GM19351 (cell line): ENCODE measurements around the gene TBPL1.
"Not testable (repeated sequence)": the region's sequence is repeated elsewhere in the genome, so short reads cannot be mapped to it uniquely, and the experiment has no call there.

Source experiments
- ATAC-seq: cut with Tn5 transposase; IDR thresholded peaks from one replicate; pipeline ENCODE4 v1.9.1; 2021; ENCODE audit warnings: mild to moderate bottlenecking, moderate library complexity; ENCODE audit not compliant: unreplicated experiment

TBPL1 gene

DNA sequence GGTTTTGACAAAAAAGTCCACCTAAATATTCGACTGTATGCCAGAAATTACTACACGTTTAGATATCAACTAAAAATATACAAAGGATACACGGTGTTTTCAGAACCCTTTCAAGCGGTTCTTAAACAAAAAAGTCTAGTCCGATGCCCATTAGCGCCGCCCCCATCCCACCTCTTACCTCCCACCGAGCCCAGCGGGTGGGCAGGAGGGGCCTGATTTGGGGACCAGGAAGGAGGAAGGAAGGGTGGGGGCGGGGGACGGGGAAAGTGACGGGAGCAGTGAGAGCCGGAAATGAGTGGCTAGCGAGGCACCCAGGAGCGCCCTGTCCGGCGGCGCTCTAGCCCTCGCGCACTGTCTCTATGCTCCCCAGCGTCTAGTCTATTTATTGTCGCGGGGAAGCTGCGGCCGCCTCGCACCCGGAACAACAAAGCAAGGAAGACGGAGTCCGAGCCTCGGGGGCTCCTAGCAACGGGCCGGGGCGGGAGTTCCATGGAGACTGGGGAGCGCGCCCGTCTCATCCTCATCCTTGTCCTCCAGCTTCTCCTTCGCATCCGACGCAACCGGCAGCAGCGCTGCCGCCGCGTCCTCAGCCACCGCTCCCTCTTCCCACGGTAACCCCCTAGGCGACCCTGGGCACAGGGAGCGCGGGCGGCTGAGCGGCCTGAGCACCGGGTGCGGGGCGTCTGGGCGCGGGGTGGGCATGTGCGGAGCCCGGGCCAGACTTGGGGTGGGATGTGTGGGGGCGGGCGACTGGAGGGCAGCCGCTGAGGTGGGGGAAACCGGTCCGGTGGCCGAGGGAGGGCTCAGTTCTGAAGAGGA, at the start of gene TBPL1:
Gene TBPL1 (plus strand): TSS at position 410 of the 819 bp plus-strand sequence. CDS start 26,902 bp downstream, outside the sequence.
- peak; percentile 84 for ATAC-seq

DNA sequence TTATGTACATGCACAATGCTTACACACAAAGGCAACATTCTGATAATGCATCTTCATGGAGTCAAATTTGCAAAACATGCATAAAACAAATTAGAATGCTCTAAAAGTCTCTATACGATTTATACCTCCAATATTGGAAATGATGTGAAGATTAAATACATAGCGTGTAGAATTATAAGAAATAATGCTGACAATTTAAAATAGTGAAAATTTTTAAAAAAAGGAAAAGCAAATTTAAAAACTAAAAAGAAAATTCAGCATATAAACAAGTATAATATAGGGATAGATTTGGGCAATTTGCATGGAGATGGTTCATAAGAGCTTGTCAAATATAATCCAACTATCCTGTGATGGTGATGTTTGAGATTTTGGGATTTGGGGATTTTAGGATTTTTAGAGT, 49.2 kb upstream of the TBPL1 start:
- no peak for ATAC-seq

DNA sequence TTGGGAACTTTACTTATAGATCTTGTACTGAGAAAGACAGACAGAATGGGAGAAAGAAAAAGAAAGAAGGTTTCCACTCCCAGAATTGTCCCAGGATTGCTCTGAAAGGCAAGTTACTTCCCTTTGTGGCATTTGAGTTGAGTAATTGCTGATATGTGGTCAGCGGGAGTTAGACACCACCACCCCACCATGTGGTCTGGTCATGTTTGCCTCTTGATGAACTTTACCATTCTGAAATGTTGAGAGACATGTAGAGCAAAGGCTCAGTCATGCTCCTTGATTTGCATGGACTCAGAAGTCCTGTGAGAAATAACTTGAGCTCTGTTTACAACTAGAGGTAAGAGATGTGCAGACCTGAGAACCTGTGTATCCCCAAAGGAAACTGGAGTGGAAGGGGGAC, 47.0 kb upstream of the TBPL1 start:
- no peak for ATAC-seq

DNA sequence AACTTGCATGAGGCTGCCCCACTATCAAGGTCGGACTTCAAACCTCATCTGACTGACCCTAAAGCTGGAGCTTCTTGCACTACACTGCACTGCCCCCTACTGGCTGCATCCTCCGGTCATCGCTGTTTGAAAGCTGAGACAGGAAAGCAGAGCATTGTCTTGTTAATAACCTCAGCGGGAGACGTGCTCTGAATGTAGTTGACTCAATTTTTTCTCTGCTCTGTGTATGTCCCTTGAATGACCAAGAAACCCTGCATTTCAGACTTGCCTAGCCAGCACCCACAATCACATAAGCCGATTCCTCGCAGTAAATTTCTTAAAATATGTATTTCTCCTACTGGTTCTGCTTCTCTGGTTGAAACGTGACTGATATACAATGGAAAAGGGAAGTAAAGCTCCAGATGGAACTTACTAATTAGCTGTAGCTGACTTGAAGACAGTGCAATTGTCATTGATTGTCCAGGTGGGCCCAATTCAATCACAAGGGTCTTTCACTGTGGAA, 36.3 kb upstream of the TBPL1 start:
- ATAC-seq, result peak; percentile 79

DNA sequence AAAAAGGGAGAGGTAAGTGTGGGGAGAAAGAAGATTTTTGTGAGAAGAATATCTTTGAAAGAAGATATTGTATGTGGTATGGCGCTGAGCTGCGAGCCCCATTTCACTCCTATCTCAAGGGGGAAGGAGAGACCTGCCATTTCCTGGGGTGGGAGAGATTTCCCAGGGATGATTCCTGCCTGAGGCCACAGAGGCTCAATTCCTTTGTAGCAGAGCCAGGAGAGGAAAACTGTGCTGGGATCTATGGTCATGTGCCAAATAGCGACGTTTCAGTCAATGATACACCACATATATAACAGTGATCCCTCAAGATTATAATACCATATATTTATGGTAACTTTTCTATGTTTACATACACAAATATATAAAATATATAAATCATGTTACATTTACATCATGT, 35.2 kb upstream of the TBPL1 start:
- ATAC-seq, result no peak

DNA sequence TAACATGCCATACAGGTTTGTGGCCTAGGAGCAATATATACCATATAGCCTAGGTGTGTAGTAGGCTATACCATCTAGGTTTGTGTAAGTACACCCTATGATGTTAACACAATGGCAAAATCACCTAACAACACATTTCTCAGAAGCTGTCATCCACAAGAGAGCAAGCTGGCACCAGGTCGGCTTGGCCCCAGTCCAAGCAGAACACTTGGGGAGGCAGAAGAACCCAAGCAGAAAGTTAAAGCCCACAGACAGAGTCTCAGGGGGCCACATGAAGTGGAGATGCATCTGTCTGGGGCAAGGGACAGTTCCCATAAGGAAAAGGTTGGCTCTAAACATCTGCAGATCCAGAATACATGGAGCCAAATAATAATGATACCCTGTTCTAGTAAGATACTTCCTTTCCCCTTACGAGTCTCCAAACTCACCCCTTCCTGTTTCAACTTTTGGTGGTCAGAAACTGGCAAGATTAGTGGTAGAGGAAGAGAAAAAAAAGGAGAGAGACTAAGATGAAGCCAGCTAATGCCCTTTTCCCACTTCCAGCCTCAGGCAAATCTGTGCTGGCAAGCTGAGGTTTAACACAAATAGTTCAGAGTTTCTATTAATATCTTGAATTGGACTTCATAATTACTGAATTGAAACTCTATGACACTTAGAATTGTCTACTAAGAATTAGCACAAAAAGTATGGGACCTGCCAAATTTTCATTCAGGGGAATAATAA, 34.7 kb upstream of the TBPL1 start:
- ATAC-seq, result no peak

- ATAC-seq, result no peak
Observed at GRCh38 chr6:133919362-133919761, 33.7 kb upstream of the TBPL1 start.

DNA sequence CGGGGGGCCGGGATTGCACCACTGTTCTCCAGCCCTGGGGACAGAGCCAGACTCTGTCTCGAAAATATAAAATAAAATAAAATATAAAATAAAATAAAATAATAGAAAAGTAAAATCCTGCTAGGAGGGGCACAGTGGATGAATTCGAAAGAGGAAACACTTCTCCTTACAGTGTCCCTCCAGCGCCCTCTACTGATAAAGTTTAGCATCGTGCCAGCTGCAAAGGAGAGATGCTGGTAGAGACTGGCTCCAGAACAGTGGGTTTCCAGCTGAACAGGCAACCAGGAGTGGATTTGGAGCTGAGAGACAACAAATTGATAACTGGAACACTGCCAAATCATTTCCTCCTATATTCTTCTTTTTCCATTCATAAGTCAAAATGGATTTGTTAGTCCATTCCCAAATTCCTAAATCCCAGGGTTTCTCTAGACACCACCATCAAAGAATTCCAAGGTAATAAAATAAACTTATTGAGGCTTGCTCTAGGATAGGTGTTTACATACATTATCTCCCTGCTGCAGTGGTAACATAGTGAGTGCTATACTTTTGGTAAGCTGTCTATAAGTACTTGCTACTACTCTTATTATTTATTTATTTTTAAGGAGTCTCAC, 31.7 kb upstream of the TBPL1 start:
- ATAC-seq, result peak; percentile 64

DNA sequence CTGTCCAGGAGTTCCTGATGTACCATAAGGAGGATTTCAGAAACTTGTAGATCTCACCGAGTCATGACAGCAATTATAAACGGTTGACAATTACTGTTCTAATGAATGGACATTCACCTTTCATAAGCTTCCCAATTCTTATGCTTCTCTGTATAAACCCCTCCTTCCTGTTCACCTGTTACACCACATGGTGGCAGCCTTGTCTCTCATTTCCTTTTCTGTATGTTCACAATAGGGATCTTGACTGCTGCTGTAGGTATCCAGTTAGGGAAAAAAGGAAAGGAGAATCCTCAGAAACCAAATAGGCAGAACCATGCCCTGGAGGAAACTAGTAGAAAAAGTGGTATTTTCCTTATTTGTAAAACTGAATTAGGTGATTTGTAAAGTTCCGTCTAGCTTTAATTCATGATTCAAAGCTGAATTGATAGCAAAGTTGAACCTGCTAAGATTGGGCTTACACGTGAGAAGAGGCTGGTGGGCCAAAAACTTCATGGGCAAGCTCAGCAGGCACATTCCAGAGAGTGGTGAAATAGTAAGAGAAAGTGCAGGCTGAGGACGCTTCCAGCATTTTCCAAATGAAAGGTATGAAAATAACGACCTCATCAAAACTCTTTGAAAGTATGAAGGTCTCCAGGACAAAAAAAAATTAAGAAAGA, 29.0 kb upstream of the TBPL1 start:
- ATAC-seq, result peak; percentile 73

DNA sequence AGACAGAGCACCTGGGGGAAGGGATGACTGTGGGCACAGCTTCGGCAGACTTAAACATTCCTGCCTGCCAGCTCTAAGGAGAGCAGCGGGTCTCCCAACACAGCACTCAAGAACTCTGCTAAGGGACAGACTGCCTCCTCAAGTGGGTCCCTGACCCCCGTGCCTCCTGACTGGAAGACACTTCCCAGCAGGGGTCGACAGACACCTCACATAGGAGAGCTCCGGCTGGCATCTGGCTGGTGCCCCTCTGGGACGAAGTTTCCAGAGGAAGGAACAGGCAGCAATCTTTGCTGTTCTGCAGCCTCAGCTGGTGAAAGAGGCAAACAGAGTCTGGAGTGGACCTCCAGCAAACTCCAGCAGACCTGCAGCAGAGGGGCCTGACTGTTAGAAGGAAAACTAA, 21.8 kb upstream of the TBPL1 start:
- not testable (repeated sequence) for ATAC-seq

DNA sequence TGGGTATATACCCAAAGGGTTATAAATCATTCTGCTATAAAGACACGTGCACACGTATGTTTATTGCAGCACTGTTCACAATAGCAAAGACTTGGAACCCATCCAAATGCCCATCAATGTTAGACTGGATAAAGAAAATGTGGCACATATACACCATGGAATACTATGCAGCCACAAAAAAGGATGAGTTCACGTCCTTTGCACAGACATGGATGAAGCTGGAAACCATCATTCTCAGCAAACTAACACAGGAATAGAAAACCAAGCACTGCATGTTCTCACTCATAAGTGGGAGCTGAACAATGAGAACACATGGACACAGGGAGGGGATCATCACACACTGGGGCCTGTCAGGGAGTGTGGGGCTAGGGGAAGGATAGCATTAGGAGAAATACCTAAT, 16.7 kb upstream of the TBPL1 start:
- not testable (repeated sequence) for ATAC-seq

DNA sequence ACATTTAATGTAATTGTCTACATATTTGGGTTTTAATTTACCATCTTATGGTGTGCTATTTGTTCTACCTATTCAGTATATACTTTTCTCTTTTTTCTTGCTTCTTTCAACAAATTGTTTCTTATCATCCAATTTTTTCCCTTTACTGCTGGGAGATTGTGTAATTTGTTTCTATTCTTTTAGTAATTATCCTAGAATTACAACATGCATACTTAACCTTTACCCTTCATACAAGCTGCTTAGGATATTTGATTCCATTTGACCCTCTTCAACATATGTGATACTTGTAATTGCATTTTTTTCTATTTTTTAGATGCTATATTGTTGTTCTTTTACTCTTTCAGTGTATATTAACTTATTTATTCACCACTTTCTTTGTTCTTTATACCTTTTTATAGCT, 15.1 kb upstream of the TBPL1 start:
- no peak for ATAC-seq

DNA sequence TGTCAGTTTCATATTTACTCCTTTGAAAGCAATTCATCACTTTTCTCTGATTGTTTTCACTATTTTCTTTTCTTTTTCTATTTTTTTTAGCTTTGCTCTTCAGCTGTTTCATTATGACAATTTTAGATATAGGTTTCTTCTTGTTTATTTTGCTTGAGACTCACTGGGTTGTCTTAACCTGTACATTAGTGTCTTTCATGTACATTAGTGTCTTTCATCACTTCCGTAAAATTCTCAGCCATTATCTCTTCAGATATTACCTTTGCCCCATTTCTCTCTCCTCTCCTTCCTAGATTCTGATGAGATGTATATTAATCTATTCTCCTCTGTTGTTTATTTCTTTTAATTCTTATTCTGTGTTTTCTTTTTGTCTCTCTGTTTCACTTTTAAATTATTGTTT, 14.5 kb upstream of the TBPL1 start:
- ATAC-seq, result no peak

- ATAC-seq, result no peak
Observed at GRCh38 chr6:133939778-133940667, 13.0 kb upstream of the TBPL1 start.

GRCh38 chr6:133945158-133945557, 7.9 kb upstream of the TBPL1 start:
- ATAC-seq, result no peak

DNA sequence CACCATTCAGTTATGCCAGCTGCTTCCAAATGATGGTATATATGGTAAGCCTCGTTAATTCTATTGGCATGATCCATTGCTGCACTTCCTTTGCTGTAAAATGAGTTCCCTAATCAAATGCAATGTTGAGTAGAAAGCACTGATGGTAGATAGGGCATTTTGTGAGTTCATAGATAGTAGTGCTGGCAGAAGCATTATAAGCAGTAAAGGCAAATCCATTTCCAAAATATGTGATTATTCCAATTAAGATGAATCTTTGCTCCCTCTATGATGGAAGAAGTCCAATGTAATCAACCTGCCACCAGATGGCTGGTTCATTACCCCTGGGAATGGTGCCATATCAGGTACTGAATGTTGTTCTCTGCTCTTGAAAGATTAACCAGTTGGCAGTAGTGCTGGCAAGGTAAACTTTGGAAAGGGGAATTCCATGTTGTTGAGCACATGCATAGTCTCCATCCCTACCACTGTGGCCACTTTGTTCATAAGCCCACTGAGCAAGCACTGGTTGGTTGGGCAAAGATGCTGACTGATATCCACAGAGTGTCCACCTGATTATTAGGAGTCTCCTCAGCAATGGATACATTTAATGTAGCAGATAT, 5.6 kb upstream of the TBPL1 start:
- no peak for ATAC-seq

DNA sequence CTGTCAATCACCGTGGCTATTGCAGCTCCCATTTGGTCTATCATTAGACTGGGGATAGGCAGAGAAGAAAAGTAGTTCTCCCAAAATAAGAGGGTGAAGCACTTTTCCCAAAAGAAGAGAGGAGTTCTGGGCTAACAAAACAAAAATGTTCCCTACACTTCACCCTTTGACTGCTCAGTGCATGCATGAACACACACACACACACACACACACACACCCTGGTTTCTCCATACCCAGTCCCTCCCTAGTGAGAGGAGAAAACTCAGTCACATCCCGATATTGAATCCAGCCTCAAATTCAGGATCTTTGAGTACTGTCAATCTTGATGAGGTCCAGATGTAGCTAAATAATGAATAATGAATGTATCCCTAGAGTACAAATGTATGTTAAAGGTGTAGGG, 4.6 kb upstream of the TBPL1 start:
- ATAC-seq, result no peak

GRCh38 chr6:133951227-133951626, 1.8 kb upstream of the TBPL1 start:
- ATAC-seq, result no peak

DNA sequence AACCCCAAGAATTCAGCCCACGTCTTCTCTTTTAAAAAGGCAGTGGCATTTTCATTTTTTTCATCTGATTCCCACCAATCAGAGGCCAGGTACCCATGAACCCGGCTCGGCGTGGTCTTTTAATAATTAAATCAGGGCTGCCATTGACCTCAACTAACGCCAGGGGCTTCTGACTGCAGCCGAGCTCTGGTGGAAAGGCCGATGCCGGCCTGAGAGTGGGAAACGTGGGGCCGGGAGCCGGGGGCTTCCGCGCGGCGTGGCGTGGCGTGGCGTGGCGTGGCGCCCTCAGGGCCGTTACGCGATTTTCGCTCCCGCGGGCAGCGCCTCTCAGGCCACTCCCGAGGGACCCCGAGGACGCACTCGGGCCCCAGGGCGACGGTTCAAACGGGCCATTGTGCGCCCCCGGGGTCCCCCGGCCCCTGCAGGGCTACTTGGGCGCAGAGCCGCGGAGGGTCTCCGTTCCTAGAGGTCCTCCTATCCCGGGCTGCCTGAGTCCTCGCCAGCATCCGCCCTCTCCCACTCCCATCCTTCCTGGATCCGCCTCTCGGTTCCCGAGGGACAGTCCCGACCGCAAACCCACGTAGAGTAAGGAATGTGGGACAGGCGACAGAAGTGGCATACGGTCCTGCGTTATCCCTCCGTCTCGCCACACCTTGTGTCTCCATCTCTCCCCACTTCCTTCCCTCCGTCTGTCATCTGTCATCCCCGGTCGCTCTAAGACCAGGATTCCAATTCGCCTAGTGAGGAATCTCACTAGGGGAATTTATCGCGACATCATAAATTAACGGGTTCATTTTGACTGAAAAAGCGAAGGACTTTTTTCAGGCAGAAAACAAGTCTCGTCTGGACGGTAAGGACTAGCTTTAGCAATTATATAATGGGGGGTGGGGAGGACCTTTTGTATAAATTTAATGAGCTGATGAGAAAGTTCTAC, 876 bp upstream of the TBPL1 start:
- ATAC-seq, result peak; percentile 56
